Stomach (tissue), 4 donors: ENCODE results near the gene SHANK3.

Experiments used
- POLR2AphosphoS5 ChIP-seq, 3 donors: sonication (generic); formaldehyde crosslinking; IDR thresholded peaks; one replicate each; pipeline ENCODE4 v1.6.1; 2016; ENCODE audit warnings: antibody characterized with exemption in 3 of 3
- TF ChIP-seq, protein P1 (sequence below), 7 experiments: fragments of 450-650 bp in 4 of 7; fragments of 200-600 bp in 3 of 7; sonication (generic) in 3 of 7; IDR thresholded peaks; one replicate each; pipeline ENCODE4 v1.5.1; 2016 to 2019; ENCODE audit warnings: antibody characterized with exemption in 7 of 7, control low read depth in 2 of 7, mild to moderate bottlenecking in 1 of 7

GRCh38 chr22:50656122-50657070 lies 16.2 kb upstream of the SHANK3 start:
- TF ChIP-seq, protein P1, sequence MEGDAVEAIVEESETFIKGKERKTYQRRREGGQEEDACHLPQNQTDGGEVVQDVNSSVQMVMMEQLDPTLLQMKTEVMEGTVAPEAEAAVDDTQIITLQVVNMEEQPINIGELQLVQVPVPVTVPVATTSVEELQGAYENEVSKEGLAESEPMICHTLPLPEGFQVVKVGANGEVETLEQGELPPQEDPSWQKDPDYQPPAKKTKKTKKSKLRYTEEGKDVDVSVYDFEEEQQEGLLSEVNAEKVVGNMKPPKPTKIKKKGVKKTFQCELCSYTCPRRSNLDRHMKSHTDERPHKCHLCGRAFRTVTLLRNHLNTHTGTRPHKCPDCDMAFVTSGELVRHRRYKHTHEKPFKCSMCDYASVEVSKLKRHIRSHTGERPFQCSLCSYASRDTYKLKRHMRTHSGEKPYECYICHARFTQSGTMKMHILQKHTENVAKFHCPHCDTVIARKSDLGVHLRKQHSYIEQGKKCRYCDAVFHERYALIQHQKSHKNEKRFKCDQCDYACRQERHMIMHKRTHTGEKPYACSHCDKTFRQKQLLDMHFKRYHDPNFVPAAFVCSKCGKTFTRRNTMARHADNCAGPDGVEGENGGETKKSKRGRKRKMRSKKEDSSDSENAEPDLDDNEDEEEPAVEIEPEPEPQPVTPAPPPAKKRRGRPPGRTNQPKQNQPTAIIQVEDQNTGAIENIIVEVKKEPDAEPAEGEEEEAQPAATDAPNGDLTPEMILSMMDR (IDR thresholded peaks at IDR 0.05): no peak
- peak in 2 of 3 donors; percentile 29 to 52 for TF ChIP-seq POLR2AphosphoS5 (IDR thresholded peaks at IDR 0.05)
